T-helper 17 cell (primary cell): ENCODE measurements around the gene E2F2. TPM values are rescaled to one million over a fixed set of nuclear protein-coding genes. Genes with fewer than 3 reads are reported as not detected.

Source experiments
- ATAC-seq: fragments of 150-1000 bp; cut with Tn5 transposase; 2 replicates; pipeline ENCODE4 v1.10.0; 2021; ENCODE audit warnings: mild to moderate bottlenecking, moderate library complexity
- DNase-seq, 3 donors: peaks; one replicate each; pipeline versions ENCODE4 v3.0.0 to v3.0.0-alpha.2; 2020 to 2021
- H3K9me3 ChIP-seq: one replicate; pipeline ENCODE4 v1.7.0; 2013; ENCODE audit warnings: low read length, mild to moderate bottlenecking; ENCODE audit not compliant: control insufficient read depth, poor library complexity, severe bottlenecking
- H3K27ac Mint-ChIP-seq: one replicate; pipeline ENCODE4 v1.8.0; 2022; ENCODE audit warnings: mild to moderate bottlenecking, moderate library complexity, mixed read lengths
- H3K27me3 Mint-ChIP-seq: one replicate; pipeline ENCODE4 v1.8.0; 2022; ENCODE audit warnings: mixed read lengths
- H3K36me3 Mint-ChIP-seq: one replicate; pipeline ENCODE4 v1.8.0; 2022; ENCODE audit warnings: low read depth, mixed read lengths
- H3K4me1 Mint-ChIP-seq: one replicate; pipeline ENCODE4 v1.8.0; 2022; ENCODE audit warnings: mild to moderate bottlenecking, mixed read lengths
- H3K4me3 Mint-ChIP-seq: one replicate; pipeline ENCODE4 v1.8.0; 2022; ENCODE audit warnings: mild to moderate bottlenecking, moderate library complexity, mixed read lengths
- total RNA-seq, 4 donors: library from RNA in 2 of 4; stranded (reverse) in 2 of 4; gene quantifications; one replicate each; pipeline ENCODE4 v1.2.3 and lab custom pipeline; 2022 to 2026

E2F2 gene
- total RNA-seq, 2 donors from 2014 or later = 5.4 TPM

DNA sequence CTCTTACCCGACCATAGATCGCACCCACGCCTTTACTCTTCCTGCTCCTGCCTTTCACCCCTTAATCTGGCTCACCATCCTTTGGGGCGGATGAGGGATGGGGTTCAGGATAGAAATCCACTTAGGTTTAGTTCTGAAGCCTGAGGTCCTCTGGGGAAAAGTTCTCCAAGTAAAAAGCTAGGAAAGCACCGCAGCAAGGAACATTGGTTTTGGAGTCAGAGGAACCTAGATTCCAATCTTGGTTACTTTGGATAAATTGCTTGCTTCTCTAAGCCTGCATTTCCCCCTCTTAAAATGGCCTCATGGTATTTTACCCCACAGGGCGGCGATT is 46.1 kb downstream of the E2F2 start:
- DNase-seq (no peak), ATAC-seq (no peak)
- H3K9me3 ChIP-seq = no peaks in the 10 kb centered on the region
- Mint-ChIP-seq H3K27ac (peak overlapping the region; percentile 53), H3K27me3 (peaks cover 31% of the 10 kb centered on the region), H3K36me3 (peaks cover 7% of the 10 kb centered on the region), H3K4me3 (peak overlapping the region; percentile 92), H3K4me1 (peaks cover 22% of the 10 kb centered on the region)

DNA sequence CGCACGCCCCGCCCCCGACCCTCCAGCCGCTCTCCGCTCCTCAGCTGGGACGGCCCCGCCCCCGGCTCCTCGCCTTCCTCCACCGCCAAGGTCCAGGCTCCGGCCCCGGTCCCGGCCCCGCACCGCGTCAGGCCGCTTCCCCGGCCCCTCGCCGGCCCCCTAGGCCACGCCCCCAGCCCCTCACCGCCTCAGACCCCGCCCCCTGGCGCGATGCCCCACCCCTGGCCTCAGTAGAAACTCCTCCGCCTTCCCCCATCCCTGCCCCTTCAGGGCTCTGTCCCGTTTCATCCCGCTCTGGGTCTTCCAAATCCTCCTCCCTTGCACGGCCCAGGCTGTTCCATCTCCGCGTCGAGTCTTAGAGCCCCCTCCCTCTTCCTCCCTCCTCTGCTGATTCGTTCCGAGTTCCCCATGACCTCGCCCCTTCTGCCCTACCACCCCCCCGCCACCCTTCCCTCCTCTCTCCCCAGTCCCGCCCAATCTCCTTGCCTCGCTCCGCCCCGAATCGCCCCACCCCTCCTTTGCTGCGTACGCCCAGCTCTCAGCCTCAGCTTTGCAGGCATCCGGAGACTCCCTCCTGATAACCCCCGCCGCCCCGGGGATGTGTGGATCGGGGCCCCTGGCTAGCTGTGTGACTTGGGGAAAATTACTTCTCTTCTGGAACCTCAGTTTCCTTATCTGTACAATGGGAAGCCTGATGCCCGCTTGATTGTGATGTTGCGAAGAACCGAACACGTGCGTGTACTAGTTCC is 46.6 kb downstream of the E2F2 start:
- peak; percentile 91 for ATAC-seq
- no peaks in the 10 kb centered on the region for H3K9me3 ChIP-seq
- peak overlapping the region; percentile 53 for H3K27ac Mint-ChIP-seq
- peaks cover 20% of the 10 kb centered on the region for H3K4me1 Mint-ChIP-seq
- peak; percentile 84 to 92 (median 87) for DNase-seq
- peaks cover 7% of the 10 kb centered on the region for H3K36me3 Mint-ChIP-seq
- peaks cover 31% of the 10 kb centered on the region for H3K27me3 Mint-ChIP-seq
- peak overlapping the region; percentile 92 for H3K4me3 Mint-ChIP-seq

DNA sequence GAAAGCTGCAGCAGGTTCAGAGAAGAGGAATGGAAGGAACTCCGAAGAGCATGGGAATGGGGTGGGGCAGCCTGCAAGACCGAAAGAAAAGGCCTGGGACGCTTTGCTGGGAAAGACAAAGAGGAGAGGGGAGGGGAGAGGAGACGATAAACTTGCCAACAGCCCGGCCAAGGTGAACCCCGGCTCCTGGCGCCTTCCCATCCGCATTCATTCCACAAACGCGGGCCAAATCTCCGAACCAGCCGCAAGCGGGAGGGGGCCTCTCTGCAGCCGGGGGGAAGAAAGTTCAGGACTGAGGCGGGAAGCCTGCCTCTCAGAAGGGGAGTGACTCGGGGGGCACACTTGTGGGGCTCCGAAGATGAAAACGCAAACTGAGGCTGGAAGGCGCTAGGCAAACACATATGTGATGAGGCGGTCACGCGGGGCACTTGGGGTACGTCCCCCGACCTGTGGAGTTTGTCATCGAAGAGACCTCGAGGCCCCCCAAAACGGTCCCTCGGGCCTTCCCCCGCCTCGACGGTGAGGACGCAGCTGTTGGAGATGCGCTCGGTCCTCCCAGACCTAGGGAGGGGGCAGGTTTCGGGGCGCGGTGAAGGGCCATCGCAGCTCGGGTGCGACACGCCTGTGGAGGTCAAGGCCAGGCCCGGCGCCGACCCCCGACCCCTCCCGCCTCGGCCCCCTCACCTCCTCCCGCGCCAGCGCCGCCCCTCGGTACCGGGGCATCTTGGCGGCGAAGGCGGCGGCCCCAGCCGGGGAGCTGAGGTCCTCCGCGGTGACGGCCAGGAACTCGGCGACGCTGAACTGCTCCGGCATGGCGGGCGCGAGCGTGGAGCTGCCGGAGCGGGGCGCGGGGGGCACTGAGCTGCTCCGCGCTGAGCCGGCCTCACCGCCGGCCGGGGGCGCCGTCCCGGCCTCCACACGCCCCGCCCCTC is 47.4 kb downstream of the E2F2 start, which contains the start of gene ASAP3:
TSS of gene ASAP3 (minus strand) at position 859 of the 932 bp plus-strand sequence. CDS start at position 813, 46 bp downstream.
- peak within 1 kb of the TSS; percentile 69 for H3K27ac Mint-ChIP-seq
- H3K9me3 ChIP-seq = no peaks in the 10 kb centered on the region
- ATAC-seq (peak; percentile 57), DNase-seq (peak in 1 of 3 donors; percentile 25)
- peak within 1 kb of the TSS; percentile 92 for H3K4me3 Mint-ChIP-seq
- H3K27me3 Mint-ChIP-seq = peaks cover 31% of the 10 kb centered on the region
- peaks cover 7% of the 10 kb centered on the region for H3K36me3 Mint-ChIP-seq
- peaks cover 19% of the 10 kb centered on the region for H3K4me1 Mint-ChIP-seq

- peaks cover 17% of the 10 kb centered on the region for H3K4me1 Mint-ChIP-seq
- no peak for DNase-seq
- peaks cover 2% of the 10 kb centered on the region for H3K36me3 Mint-ChIP-seq
- no peak overlapping the region for H3K27ac Mint-ChIP-seq
- H3K9me3 ChIP-seq = no peaks in the 10 kb centered on the region
- H3K4me3 Mint-ChIP-seq = no peak overlapping the region
- peaks cover 24% of the 10 kb centered on the region for H3K27me3 Mint-ChIP-seq
- no peak for ATAC-seq
Observed at GRCh38 chr1:23481904-23482303, 49.1 kb downstream of the E2F2 start.

DNA sequence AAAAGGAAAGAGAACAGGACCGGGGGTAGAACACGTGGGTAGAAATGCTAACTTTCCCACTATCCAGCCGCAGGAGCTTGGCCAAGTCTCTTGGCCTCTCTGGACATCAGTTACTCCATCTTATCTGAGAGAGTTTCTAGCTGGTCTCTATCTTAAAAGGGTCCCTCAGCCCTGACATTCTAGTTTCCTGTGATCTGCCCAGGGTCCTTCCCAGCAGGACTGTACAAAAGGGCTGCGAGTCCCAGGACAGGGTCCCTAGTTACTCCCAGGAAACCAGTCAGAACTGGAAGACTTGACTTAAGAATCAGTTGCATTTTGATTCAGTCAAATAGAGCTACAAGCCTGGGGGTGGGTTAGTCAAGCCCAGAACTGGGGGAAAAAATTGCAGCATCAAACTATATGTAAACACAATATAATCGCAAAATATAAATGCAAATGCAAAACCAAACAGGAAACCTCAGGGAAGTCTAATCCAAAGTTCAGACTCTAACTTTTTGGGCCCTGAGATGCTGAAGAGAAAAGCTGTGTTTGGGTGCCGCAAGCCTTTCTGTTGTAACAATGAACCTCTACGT is 49.9 kb downstream of the E2F2 start:
- H3K4me1 Mint-ChIP-seq = peaks cover 17% of the 10 kb centered on the region
- no peaks in the 10 kb centered on the region for H3K9me3 ChIP-seq
- DNase-seq = no peak
- ATAC-seq = no peak
- peaks cover 30% of the 10 kb centered on the region for H3K27me3 Mint-ChIP-seq
- H3K27ac Mint-ChIP-seq = no peak overlapping the region
- no peak overlapping the region for H3K4me3 Mint-ChIP-seq
- H3K36me3 Mint-ChIP-seq = peaks cover 6% of the 10 kb centered on the region

- peaks cover 6% of the 10 kb centered on the region for H3K36me3 Mint-ChIP-seq
- DNase-seq (no peak), ATAC-seq (no peak)
- peaks cover 32% of the 10 kb centered on the region for H3K27me3 Mint-ChIP-seq
- no peak overlapping the region for H3K27ac Mint-ChIP-seq
- H3K9me3 ChIP-seq = no peaks in the 10 kb centered on the region
- H3K4me3 Mint-ChIP-seq = no peak overlapping the region
- H3K4me1 Mint-ChIP-seq = peaks cover 17% of the 10 kb centered on the region
Observed at GRCh38 chr1:23480187-23481025, 50.6 kb downstream of the E2F2 start.

GRCh38 chr1:23479666-23479941 is 51.4 kb downstream of the E2F2 start:
- H3K36me3 Mint-ChIP-seq = peaks cover 6% of the 10 kb centered on the region
- peaks cover 12% of the 10 kb centered on the region for H3K4me1 Mint-ChIP-seq
- no peak for DNase-seq
- H3K27ac Mint-ChIP-seq = no peak overlapping the region
- H3K4me3 Mint-ChIP-seq = no peak overlapping the region
- H3K27me3 Mint-ChIP-seq = peaks cover 36% of the 10 kb centered on the region
- no peak for ATAC-seq
- H3K9me3 ChIP-seq = no peaks in the 10 kb centered on the region

- H3K27ac Mint-ChIP-seq = no peak overlapping the region
- H3K9me3 ChIP-seq = no peaks in the 10 kb centered on the region
- ATAC-seq (no peak), DNase-seq (no peak)
- peaks cover 36% of the 10 kb centered on the region for H3K27me3 Mint-ChIP-seq
- no peak overlapping the region for H3K4me3 Mint-ChIP-seq
- peaks cover 6% of the 10 kb centered on the region for H3K36me3 Mint-ChIP-seq
- peaks cover 11% of the 10 kb centered on the region for H3K4me1 Mint-ChIP-seq
Observed at GRCh38 chr1:23478896-23479665, 52.0 kb downstream of the E2F2 start.

GRCh38 chr1:23477359-23478144 is 53.5 kb downstream of the E2F2 start:
- ATAC-seq = no peak
- Mint-ChIP-seq H3K27me3 (peaks cover 29% of the 10 kb centered on the region), H3K4me1 (peaks cover 5% of the 10 kb centered on the region), H3K4me3 (no peak overlapping the region), H3K27ac (no peak overlapping the region), H3K36me3 (peaks cover 4% of the 10 kb centered on the region)
- no peaks in the 10 kb centered on the region for H3K9me3 ChIP-seq
- DNase-seq = no peak

DNA sequence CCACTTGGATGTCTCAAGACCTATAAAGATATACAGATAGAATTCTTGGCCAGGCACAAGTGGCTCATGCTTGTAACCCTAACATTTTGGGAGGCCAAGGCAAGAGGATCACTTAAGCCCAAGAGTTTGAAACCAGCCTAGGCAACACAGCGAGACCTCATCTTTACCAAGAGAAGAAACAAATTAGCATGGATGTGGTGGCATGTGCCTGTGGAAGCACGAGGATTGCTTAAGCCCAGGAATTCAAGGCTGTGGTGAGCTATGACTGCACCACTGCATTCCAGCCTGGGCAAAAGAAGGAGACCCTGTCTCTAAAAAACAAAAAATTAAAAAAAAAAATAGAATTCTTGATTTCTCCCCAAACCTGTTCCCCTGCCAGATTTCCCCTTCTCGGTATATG is 55.4 kb downstream of the E2F2 start:
- no peaks in the 10 kb centered on the region for H3K9me3 ChIP-seq
- Mint-ChIP-seq H3K36me3 (peaks cover 6% of the 10 kb centered on the region), H3K4me1 (peaks cover 7% of the 10 kb centered on the region), H3K27ac (no peak overlapping the region), H3K27me3 (peaks cover 17% of the 10 kb centered on the region), H3K4me3 (no peak overlapping the region)
- no peak for ATAC-seq
- DNase-seq = no peak

DNA sequence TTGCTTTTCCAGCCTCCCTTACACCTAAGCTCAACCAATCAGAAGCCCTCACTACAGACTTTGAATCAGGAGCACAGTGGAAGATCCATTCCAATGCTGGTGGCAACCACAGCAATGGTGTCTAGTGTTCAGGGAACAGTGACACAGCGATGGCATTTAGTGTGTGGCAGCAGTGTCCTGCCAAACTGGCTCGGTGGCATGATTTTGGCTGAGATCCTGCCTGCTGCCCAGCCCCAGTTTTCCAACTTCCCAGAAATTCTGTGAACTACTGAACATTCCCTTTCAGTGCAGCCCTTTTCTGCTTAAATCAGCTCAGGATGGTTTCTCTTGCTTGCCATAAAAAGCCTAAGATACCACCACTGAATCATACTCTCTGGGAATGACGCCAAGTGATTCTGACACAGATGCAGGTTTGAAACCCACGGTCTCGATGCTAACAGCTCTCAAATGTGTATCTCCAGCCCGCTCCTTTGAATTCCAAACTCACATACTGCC is 55.9 kb downstream of the E2F2 start:
- Mint-ChIP-seq H3K27ac (no peak overlapping the region), H3K4me1 (peaks cover 4% of the 10 kb centered on the region), H3K36me3 (peaks cover 6% of the 10 kb centered on the region), H3K4me3 (no peak overlapping the region), H3K27me3 (peaks cover 12% of the 10 kb centered on the region)
- DNase-seq (no peak), ATAC-seq (no peak)
- H3K9me3 ChIP-seq = no peaks in the 10 kb centered on the region
